Peyer's patch (tissue), 4 donors: ENCODE measurements around the gene LGALS12.

Source experiments
- POLR2A ChIP-seq, 2 donors: fragments of 450-650 bp; IDR thresholded peaks; one replicate each; pipeline ENCODE4 v1.5.1; 2017; ENCODE audit warnings: antibody characterized with exemption in 2 of 2, mild to moderate bottlenecking in 2 of 2, moderate library complexity in 2 of 2
- TF ChIP-seq, protein P1 (sequence below), 6 experiments: fragments of 450-650 bp in 4 of 6; fragments of 200-600 bp in 2 of 6; sonication (generic) in 1 of 6; IDR thresholded peaks; one replicate each; pipeline ENCODE4 v1.5.1; 2017 to 2019; ENCODE audit warnings: antibody characterized with exemption in 6 of 6, mild to moderate bottlenecking in 3 of 6, moderate library complexity in 1 of 6

DNA sequence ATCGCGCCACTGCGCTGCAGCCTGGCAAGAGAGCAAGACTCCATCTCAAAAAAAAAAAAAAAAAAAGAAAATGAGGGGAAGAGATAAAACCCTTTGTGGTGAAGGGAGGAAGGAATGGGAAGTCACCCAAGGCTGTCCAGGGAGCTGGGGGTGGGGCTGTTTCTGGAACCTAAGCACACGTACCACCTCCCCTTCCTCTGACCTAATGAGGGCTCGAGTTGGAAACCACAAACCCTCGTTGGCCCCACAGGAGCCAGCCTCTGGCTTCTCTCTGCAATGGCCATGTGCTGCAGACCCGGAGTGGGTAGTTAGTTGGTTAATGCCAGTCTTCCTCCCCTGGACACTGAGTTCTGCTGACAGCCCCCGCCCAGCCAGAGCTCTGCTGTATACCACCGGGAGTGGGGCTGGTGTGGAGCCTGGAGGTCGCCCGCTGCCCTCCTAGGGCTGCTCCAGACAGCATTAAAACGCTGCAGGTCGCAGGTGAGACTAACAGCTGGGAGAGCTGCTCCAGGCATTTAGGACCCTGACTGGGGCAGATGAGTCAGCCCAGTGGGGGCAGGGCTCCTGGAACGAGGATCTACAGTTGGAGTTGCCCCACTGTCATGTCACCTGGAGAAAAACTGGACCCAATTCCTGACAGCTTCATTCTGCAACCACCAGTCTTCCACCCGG, at the start of gene LGALS12:
- TF ChIP-seq, protein P1, sequence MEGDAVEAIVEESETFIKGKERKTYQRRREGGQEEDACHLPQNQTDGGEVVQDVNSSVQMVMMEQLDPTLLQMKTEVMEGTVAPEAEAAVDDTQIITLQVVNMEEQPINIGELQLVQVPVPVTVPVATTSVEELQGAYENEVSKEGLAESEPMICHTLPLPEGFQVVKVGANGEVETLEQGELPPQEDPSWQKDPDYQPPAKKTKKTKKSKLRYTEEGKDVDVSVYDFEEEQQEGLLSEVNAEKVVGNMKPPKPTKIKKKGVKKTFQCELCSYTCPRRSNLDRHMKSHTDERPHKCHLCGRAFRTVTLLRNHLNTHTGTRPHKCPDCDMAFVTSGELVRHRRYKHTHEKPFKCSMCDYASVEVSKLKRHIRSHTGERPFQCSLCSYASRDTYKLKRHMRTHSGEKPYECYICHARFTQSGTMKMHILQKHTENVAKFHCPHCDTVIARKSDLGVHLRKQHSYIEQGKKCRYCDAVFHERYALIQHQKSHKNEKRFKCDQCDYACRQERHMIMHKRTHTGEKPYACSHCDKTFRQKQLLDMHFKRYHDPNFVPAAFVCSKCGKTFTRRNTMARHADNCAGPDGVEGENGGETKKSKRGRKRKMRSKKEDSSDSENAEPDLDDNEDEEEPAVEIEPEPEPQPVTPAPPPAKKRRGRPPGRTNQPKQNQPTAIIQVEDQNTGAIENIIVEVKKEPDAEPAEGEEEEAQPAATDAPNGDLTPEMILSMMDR (IDR thresholded peaks at IDR 0.05) = no peak
- no peak for TF ChIP-seq POLR2A (IDR thresholded peaks at IDR 0.05)
